NCI-H187 treated with DMSO at 0.1 percent for 48 hours (cell line): ENCODE data around the gene IMPG2.

ENCODE experiments used
- DNase-seq: peaks from one replicate; lab custom pipeline; 2025; lab: John Stamatoyannopoulos, UW

IMPG2 gene

DNA sequence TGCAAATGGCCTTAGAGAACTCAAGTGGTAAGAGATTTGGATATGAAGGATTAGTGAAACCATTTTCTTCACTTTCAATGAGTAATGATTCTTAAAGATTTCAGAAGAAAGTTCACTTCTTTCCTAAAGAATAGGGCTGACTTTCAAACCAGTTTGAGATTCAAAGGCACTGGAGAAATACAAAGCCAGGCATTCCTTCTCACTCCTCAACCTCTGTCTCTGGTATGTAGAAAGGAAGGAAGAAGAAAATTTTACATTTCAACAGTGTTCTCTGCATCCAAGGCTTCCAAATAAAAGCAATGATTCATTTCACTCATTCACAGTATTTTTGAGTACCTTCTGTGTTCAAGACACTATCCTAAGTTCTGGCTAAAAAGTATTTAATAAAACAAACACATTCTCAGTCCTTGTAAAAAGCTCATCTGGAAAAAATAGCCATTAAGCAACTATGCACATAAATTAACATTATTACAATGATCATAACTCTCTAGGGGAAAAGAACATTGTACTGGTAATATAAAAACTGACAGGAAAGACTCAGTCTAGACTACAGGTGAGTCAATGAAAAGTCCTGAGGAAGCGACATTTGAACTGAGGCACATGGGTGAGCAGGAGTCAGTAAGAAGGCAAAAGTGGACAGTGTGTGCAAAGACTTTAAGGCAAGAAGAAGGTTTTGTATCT, 79.5 kb downstream of the IMPG2 start:
- DNase-seq: no peak

DNA sequence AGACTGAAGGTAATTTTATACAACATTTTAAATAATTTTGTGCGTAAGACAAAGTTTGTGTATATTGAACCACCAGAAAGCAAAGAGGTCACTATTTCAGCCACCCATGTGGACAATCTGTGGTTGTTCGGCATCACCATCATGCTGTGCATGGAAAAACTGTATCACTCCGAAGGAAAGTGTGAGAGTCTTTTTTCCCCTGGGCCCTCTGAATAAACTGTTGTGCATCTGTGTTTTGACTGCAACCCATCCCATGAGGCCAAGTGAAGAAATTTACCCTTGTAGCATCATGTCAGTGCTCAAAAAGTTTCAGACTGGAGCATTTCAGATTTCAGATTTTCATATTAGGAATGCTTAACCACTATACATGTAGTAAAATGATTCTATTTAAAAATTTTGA, 85.3 kb downstream of the IMPG2 start:
- no peak for DNase-seq

DNA sequence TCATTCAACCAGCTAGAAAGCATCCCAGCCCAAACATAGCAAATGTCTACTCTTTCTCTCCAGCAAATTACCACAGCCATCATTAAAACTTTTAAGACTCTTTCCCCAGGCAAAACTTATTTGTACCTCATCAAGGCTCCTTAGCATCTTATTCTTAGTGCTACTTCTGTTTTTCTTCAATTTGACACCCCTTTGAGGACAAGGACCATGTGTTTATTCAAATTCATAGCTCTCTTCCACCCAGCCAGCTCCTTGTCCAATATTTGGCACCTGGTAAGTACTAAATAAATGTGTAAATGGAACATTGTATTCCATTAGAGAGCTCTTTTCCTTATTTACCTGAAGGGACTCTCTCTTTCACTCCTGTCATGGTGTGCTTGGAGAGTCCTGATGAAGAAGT, 89.8 kb downstream of the IMPG2 start:
- no peak for DNase-seq

DNA sequence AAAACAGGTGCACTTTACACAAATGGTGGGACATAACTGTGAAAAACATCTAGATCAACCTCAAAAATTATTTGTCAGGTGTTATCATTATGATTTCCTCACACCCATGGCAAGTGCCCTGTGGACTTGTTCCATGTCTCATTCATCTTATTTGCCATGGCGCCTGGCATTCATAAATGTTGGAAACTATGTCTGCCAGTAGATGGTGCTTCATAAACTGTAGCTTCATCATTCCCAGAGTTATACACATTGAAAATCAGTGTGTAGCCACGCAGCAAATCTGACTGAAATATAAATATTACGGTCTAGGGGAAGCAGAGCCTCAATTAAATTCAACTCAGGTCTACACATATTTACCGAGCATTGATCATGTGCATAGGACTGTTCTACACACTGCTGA, 90.7 kb downstream of the IMPG2 start:
- no peak for DNase-seq

DNA sequence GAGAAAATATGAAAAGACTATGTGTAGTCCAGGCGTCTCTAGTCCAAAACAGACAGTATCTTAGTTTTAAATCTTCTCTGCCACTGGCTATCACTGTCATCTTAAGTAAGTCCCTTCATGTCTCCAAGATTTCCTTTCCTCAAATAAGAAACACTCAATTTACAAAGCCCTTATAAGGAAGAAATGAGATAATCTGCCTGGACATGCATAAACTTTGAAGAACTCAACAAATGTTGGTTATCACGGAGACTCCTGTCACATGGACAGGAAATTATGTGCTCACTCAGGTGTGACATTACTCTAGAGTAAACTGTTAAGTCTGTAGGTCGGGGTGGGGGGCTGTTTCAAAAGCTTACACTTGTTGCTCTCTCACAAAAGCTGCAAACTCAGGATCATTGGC, 91.9 kb downstream of the IMPG2 start:
- DNase-seq: no peak

DNA sequence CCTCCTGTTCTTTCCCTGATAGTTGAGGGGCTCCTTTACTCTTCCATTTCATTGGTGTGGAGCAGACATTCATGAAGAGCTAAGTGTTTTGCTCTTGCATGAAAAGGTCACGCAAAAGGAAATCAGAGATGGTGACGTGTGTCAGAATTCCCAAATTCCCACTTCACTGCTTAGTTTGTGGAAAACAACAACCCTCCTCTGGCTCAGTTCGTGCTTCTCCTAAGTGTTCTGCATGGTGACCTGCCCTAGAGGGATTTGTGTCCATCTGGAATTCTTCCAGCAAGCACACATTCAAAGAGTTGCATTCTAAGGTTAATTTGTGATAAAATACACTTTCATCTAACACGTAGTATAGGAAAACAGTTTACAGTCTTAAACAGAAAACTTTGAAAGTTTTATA, 95.6 kb downstream of the IMPG2 start:
- DNase-seq: no peak

DNA sequence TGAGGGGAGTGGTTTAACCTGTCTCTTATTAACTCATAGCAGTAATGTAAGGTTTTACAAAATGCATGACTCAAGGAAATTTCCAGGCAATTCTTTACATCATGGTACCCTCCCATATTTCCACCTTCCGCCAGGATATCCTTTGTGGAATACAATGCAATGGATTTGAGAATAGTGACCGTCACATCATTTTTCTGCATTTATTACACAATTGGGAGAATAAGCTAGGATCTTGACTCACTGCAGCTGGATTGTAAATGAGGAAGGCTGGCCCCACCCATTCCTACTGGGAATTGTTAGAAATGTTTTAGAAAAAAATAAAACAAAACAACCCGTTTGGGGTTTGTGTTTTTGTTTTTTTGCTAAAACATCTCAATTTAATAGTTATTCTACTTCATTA, 97.4 kb downstream of the IMPG2 start:
- DNase-seq: no peak

DNA sequence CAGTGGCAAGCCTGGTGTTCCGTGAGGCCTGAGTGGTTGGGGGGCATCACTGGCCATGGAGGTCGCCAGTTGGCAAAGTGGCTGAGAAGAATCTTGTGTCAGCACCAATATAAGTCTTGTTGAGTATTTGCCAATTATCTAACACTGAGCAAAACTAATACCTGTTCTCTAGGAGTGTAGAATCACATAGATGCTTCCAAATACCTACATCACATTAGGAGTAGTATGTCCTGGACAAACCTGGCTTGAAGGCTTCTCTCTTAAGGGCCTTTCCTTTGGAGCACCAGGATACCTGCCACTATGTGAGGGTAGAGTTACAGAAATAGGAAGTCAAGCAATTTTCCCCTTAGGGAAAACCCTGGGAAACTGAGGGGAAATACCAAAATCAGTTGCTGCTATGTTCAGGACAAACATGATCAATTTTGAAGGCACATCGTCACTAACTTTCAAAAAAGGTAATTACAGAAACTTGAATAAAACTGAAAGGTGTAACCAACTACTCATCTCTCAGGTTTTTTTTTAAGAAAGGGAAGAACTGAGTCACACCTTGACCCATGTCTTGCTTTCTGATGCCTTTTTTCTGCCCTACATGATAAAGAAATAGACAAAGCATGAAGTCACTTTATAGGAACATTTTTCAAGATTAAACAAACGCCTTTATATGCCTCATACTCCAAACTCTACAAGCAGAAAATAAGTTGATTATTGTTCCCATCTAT, 100.4 kb downstream of the IMPG2 start:
- no peak for DNase-seq

DNA sequence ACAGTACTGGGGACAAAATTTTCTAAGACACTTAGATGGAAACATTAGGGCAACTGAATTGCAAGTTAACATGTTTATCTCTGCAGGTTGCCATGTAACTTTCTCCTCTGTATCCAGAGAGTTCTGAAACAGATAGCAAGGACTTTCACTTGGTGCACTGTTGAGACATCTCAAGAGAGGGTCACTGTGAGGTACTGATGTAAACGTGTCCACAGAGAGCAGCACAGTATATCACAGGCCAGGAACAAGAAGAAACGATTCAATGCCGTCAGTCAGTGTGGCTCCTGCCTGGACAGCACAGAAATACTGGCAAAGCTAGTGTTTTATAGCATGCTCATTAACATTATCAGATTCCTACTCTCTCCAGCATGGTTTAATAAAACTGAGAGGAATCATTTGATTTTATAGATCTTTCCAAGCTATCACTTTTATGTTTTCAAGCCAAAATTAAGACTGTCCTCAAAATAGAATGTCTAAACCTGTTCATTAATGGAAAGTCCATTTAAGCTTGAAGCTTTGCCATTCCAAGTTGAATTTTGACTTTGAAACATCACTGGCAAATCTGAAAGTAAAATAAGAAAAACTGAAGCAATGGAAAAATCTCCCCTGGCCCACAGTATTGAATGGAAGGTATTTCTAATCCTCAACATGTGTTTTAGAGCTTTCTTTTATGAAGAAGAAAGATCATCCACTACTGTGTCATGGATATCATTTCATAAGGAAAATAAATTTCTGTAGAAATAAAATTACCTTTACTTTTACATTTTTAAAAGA, 102.7 kb downstream of the IMPG2 start:
- no peak for DNase-seq

DNA sequence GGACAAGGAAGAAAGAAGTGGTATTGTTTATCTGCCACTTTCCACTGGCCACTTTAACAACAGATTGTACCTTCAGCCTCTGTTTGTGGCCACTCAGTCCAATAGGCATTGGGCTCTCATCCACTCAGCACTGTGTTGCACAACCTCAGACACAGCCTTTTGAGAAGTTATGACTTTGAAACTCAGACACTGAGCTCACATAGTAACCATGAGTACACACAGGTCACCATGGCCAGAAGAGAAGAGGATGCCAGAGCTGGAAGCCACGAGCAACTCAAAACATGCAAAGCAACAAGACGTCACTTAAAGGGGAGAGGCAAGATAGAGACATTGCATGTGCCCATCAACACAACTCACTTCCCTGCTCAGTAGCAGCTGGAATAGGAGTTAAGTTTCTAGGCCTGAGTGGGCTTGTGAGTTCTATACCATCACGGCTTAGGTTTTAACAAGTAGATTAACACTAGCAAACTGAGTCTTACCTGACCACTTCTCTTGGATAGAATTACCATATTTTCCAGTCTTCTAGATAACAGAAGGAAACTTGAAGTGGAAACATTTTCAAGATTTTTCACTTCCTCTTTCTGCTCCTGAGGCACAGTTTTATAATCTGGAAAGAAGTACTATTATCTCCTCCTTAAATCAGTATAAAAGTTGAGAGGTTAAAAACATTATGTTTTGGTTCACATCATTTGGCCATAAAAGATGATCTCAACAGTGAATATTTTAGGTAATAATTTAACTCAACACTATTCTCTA, 103.5 kb downstream of the IMPG2 start:
- DNase-seq: no peak

DNA sequence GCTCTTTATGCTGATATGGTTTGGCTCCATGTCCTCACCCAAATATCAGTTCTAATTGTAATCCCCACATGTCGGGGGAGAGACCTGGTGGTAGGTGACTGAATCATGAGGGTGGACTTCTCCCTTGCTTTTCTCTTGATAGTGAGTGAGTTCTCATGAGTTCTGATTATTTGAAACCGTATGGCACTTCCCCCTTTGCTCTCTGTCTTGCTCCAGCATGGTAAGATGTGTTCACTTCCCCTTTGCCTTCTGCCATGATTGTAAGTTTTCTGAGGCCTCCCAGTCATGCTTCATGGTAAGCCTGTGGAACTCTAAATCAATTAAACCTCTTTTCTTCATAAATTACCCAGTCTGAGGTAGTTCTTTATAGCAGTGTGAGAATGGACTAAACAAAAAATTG, 107.6 kb downstream of the IMPG2 start:
- DNase-seq: no peak

DNA sequence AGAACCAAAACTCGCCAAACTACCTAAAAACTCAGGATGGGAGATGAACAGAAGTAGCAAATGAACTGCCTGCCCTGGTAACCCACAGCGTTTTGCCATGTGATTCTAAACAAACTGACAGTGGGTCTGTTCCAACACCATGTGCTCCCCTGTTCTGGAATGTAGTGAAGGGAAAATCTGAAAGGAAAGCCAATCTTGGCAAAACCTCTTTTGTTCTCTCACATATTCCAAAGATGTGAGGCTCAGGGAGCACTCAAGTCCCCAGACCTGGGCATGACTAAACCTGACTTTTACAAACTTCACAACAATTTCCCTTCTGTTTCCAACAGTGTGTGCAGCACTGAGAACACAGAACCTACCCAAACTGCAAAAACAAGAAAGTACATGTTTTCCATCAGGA, 116.1 kb downstream of the IMPG2 start:
- no peak for DNase-seq

DNA sequence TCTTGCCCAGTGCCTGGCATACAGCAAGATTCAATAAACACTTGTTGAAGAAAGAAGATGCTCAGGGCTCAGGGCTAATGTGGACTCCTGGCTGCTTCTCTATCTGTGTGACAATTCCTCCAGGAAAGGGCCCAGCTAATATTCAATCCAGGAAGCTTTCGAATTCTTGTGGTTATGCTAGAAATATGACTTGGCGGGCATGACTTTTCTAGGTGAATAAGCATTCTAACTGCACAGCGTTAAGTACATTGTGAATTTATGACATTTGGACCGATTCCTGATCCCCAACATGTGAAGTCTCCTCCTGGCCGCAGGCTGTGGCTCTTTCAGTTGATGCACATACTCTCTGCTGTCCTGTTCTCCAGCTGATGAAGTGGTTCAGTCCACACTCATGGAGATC, 117.0 kb downstream of the IMPG2 start:
- DNase-seq: no peak

DNA sequence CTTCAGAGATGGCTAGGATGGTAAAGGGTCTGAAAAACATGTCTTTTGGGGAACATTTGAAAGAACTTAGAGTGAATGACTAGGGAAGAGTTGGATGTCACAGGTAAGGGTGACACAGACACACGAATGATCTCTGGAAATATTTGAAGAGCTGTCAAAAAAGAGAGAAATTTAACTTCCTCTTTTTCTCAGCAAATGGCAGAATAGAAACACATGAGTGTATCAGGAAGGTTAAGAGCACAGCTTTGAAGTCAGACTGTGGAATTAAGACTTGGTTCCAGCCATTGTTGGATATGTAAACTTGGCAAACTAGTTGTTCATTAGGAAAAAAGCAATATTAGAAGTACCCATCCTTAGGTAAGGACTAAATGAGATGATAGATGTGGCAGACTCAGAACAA, 117.7 kb downstream of the IMPG2 start:
- no peak for DNase-seq

DNA sequence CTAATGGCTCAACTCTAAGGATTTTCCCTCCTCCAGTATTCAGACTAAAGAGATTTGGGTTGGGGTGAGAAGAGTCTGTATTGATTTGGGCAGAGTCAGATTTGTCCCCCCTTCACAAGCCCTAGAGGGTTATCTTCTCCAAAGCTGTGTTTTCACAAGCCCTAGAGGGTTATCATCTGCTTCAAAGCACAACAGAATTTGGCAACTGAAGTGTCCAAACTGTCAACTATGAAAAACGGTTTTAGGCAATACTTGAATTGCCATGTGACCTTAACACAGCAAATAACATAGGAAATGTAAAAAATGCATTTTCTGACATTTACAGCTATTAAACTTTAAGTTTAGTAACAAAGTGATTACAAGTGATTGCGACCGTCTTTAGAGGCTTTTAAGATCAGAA, 119.9 kb downstream of the IMPG2 start:
- no peak for DNase-seq

DNA sequence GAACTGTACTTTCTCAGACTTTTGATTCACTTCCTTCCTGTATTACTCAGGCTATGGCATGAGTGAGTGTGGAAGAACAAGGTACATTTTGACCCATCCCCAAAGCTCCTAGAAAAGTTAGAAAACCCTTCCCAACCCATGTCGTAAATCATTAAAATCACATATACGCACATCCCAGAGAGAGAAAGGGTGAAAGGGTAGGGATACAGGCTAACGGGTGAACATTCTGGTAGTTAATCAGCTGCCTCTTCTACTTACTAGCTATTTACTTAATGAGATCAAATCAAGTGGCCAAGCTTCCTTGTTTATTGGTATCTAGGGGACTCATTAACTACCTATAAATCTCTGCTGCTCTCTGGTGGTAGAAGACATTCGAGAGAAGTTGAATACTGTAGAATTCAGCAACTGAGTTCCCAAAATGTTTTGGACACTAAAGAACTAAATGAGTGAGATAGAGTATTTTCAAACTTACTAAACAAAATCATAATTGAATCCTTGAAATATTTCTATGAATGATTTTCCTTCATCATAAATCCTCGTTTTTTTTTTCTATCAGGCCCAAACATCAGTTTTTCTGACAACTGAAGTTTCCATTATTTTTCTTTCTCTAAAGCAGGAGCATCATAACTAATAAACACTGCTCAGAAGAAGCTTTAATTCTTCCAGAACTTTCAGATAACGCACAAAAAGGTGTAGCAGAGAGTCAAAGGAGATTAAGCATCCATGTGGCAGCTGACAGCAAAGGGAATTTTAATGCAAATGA, 124.2 kb downstream of the IMPG2 start:
- DNase-seq: no peak

DNA sequence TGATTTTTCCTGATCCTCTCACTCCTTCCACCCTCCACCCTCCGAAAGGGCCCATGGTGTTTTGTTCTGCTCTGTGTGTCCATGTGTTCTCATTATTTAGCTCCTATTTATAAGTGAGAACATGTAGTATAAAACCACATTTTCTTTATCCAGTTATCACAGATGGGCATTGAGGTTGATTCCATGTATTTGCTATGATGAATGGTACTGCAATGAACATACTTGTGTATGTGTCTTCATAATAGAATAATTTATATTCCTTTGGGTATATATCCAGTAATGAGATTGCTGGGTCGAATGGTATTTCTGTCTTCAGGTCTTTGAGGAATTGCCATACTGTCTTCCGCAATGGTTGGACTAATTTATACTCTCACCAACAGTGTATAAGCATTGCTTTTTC, 126.0 kb downstream of the IMPG2 start:
- DNase-seq: no peak

DNA sequence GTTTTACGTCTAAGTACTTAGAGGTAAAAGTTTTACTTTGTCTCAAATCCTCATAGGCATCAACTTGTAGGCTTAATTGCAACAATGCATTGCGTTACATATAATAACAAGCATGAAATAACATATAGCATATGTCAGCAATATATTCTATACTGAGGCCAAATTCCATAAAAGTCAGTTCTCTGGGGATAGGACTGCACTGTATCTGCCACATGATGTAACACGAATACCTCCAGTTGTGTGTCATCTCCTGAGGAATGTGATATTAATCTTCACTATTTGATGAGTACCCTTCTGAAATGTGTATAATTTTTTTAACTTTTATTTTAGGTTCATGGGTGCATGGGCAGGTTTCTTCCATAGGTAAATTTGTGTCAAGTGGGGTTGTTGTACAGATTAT, 126.4 kb downstream of the IMPG2 start:
- DNase-seq: no peak

DNA sequence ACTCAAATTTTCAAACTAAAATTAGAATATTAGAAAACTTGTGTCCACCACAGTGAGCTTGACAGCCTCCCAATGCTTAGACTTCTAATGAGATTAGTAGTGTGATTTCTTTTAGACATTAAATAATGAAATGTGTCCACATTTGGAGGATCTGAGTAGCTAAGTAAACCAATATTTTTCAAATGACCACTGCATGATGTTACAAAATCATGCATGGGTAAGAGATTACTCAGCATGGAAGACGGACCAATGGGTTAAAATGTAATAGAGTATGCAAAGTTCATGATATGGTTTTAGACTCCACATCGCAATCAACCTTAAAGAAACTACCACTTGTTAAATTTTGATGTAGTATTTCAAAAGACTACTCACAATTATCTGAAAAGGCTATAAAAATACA, 130.6 kb downstream of the IMPG2 start:
- no peak for DNase-seq

DNA sequence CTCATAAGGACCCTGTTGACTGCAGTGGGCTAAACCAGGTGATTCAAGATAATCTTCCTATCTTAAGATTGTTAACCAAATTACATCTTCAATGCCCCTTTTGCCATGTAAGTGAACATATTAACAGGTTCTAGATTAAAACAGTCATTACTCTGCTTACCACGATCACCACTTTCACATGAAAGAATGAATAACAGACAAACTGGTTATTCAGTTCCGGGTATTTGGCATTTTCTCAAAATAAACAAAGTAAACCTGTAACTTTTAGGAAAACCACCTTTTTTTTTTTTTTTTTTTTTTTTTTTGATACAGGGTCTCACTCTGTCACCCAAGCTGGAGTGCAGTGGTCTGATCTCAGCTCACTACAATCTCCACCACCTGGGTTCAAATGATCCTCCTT, 131.2 kb downstream of the IMPG2 start:
- no peak for DNase-seq

DNA sequence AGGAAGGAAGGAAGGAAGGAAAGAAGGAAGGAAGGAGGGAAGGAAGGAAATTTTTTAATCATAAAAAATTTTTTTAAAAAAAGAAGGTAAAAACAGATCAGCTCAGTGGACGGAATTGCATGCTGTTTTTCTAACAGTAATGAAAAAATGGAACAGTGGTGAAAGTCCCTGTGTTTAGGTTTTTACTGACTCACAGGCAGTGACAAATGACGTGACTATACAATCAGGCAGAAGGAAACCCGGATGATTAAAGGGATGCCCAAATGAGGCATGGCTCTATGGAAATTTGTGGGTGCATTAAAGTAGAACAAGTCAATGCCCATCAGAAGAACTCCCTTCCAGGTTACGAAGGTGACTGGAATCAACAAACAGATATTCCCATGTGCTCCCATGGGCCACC, 135.0 kb downstream of the IMPG2 start:
- no peak for DNase-seq

DNA sequence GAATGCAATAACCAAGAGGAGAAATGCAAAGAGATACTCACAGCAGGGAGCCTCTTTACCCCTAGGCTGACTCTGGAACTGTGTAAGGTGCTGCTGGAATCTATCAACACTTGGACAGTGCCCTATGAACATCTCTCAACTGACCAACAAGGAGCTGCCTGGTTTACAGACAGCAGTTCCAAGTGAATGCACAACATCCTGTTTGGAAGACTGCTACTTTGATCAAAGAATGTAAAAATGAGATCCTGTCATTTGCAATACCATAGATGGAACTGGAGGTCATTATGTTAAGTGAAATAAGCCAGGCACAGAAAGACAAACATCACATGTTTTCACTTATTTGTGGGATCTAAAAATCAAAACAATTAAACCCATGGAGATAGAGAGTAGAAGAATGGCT, 136.3 kb downstream of the IMPG2 start:
- no peak for DNase-seq
